AG04450 (cell line): Measurements from ENCODE around the gene VPS51. TPM values are rescaled to one million over a fixed set of nuclear protein-coding genes. Genes with fewer than 3 reads are reported as not detected.
A peak's percentile ranks its signal among the peaks of the same experiment; 100 is the strongest.

Experiments
- CTCF ChIA-PET: fragments of 300-600, 350-600 bp; formaldehyde crosslinking; extraction: SDS; loops from one replicate; lab custom pipeline; 2022; ENCODE audit warnings: antibody characterized with exemption, inconsistent platforms; lab: Charles Lee
- POLR2A ChIA-PET: fragments of 350-600 bp; formaldehyde crosslinking; extraction: SDS; loops from one replicate; lab custom pipeline; 2021; ENCODE audit warnings: antibody characterized with exemption, inconsistent platforms; lab: Yijun Ruan, JAX
- DNase-seq: peaks from one replicate; pipeline ENCODE4 v3.0.0-alpha.2; 2011; ENCODE audit warnings: low read depth, low spot score
- H3K27ac ChIP-seq: one replicate; pipeline ENCODE4 v1.5.1; 2012; ENCODE audit warnings: low read depth, low read length, control low read depth
- H3K27me3 ChIP-seq: one replicate; pipeline ENCODE4 v1.6.0; 2012; ENCODE audit warnings: low read length; ENCODE audit not compliant: control insufficient read depth, insufficient read depth
- H3K4me3 ChIP-seq: 2 replicates; pipeline ENCODE4 v1.5.1; 2011; ENCODE audit warnings: mild to moderate bottlenecking, low read depth, low read length, control low read depth
- H3K9me3 ChIP-seq: 2 replicates; pipeline ENCODE4 v1.5.1; 2012; ENCODE audit warnings: low read length; ENCODE audit not compliant: control insufficient read depth, insufficient read depth
- polyA plus RNA-seq: library from polyadenylated mRNA; depleted of rRNA; stranded (reverse); fragments of >200 nt; gene quantifications from 2 replicates; pipeline ENCODE4 v1.2.3, GENCODE V29; 2011
- TF ChIP-seq, protein P1 (sequence below): IDR thresholded peaks from 2 replicates; pipeline ENCODE4 v1.5.1; 2011; ENCODE audit warnings: low read depth, low read length, control low read depth, inconsistent platforms

Gene VPS51
- polyA plus RNA-seq, 1 experiment: 38.9 TPM

DNA sequence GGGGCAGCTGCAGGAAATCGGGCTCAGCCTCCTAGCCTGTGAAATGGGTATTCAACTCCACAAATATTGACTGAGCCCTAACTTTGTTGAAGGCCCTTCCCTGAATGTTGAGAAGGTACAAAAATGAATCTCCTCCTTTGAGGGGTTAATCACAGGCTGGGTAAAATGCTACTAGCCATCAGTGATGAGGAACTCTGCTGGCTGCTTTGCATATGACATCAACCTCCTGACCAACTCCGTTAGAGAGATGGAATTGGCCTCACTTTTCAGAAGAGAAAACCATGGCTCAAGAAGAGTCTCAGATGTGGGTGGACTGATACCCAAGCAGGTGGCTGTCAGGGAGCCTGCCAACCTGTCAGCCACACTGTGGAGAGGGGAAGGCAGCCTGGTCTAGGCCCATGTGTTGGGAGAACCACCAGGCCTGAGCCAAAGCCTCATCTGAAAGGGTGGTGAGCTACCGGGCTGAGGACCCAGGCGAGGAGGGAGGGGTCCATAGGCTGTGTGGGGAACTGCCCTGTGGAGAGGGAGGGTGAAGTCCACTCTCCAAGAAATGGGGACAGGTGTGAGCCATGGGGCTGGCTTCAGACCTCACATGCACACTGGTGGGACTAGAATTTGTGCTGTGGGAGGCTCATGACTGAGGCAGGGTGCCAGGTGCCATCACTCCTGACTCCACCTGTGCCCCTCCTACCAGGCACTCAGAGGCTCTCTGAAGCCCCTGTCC lies 23.9 kb upstream of the VPS51 start:
- H3K4me3 ChIP-seq: no peak overlapping the region
- POLR2A ChIA-PET: no interaction called here
- TF ChIP-seq, protein P1, sequence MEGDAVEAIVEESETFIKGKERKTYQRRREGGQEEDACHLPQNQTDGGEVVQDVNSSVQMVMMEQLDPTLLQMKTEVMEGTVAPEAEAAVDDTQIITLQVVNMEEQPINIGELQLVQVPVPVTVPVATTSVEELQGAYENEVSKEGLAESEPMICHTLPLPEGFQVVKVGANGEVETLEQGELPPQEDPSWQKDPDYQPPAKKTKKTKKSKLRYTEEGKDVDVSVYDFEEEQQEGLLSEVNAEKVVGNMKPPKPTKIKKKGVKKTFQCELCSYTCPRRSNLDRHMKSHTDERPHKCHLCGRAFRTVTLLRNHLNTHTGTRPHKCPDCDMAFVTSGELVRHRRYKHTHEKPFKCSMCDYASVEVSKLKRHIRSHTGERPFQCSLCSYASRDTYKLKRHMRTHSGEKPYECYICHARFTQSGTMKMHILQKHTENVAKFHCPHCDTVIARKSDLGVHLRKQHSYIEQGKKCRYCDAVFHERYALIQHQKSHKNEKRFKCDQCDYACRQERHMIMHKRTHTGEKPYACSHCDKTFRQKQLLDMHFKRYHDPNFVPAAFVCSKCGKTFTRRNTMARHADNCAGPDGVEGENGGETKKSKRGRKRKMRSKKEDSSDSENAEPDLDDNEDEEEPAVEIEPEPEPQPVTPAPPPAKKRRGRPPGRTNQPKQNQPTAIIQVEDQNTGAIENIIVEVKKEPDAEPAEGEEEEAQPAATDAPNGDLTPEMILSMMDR: no peak
- no peaks in the 10 kb centered on the region for H3K9me3 ChIP-seq
- no peak overlapping the region for H3K27ac ChIP-seq
- no peak for DNase-seq
- no peaks in the 10 kb centered on the region for H3K27me3 ChIP-seq
- CTCF ChIA-PET: no interaction called here

DNA sequence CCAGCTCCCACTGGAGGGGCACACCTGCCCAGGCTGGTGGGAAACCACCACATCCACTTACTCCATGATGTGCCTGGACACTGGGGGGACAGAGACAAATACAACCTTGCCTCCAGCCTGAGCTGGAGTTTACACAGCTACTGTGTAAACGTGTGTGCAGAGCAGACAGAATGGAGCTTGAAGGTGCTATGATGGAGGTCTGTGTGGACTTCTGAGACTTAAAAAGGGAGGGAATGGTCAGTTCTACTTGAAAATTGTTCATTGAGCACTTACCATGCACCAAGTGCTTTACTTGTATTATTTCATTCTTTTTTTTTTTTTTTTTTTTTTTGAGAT lies 23.4 kb upstream of the VPS51 start:
- H3K27me3 ChIP-seq: no peaks in the 10 kb centered on the region
- no peak overlapping the region for H3K27ac ChIP-seq
- ChIA-PET CTCF (interaction anchor here (0.7 kb wide), 1 partner anchor 384 kb away, joined by 6 read pairs; no protein-coding TSS in a partner anchor), POLR2A (no interaction called here)
- H3K4me3 ChIP-seq: no peak overlapping the region
- TF ChIP-seq, protein P1: no peak
- DNase-seq: no peak
- no peaks in the 10 kb centered on the region for H3K9me3 ChIP-seq

DNA sequence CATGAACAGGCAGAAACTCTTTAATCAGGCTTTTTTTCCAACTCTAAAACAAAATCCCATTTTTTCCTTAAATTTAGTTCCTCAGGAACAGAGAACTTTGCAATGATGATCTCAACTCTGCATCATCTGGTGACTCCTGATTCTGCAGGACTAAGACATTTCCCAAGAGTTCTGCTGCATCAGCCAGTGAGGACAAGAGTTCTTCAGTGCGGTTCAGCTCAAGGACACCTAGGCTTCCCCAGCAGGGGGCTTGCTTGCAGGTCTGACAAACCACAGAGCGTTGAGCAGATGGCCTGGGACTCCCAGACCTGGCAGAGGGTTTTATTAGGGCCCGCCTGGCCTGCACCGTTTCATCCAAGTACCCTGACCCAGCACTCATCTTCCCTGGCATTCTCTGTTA lies 18.6 kb upstream of the VPS51 start:
- H3K27me3 ChIP-seq: no peaks in the 10 kb centered on the region
- POLR2A ChIA-PET: no interaction called here

DNA sequence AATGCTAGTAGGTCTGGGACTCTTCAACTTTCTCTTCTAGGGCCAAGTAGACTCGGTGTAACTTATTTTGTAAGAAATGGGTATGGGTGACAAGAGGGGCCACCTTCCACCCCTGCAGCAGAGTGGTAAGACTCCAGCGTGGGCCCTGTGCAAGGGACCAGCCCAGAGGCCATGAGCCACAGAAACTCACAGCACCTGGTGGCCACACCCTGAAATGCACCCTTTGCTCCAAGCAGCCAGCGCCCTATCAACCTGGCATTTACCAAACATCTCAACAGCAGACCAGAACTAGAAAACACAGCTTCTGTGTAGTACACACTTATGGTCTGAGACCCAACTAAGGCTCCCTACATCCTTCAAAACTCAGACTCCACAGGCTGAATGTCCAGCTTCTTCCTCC lies 17.9 kb upstream of the VPS51 start:
- Histone ChIP-seq H3K27me3 (no peaks in the 10 kb centered on the region), H3K9me3 (no peaks in the 10 kb centered on the region), H3K27ac (no peak overlapping the region), H3K4me3 (no peak overlapping the region)
- ChIA-PET POLR2A (no interaction called here), CTCF (no interaction called here)
- no peak for DNase-seq
- TF ChIP-seq, protein P1: peak; percentile 57

More for the DNA sequence above, 18.6 kb upstream of the VPS51 start:
- CTCF ChIA-PET: interaction anchor here (0.9 kb wide), 1 partner anchor 19 kb away, joined by 3 read pairs; no protein-coding TSS in a partner anchor
- no peak overlapping the region for H3K4me3 ChIP-seq
- TF ChIP-seq, protein P1: no peak
- no peaks in the 10 kb centered on the region for H3K9me3 ChIP-seq
- no peak for DNase-seq
- H3K27ac ChIP-seq: no peak overlapping the region

DNA sequence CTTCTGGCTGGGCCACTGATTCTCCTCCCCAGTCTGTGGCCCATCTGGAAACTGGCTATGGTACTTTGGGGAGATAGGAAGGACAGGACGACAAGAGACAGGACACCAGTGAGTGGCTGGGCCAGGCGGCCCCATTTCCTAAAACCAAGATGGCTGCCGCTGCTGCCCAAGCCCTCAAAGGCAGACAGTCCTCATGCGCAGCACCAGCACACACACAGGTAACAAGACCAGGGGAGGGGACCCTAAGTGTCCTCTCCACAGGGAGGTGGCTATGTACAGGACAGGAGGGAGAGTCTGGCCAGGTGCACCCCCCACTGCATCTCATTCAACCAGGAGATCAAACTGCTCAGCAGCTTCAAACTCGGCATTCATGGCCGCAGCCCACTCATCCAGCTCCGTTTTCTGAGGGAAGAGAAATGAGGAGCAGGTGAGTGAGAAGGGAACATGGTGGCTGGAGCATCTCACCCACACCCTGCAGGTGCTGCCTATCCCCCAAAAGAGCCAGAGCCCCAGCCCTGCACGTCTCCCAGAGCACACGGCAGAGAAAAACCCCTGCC lies 17.1 kb upstream of the VPS51 start:
- no peaks in the 10 kb centered on the region; the same call in 1 of the 2 replicates for H3K9me3 ChIP-seq
- TF ChIP-seq, protein P1: no peak
- ChIA-PET CTCF (no interaction called here), POLR2A (no interaction called here)
- no peaks in the 10 kb centered on the region for H3K27me3 ChIP-seq
- no peak overlapping the region for H3K4me3 ChIP-seq
- no peak overlapping the region for H3K27ac ChIP-seq
- DNase-seq: no peak
